ENCODE results near the gene SLC8A2. TPM values are rescaled to one million over a fixed set of nuclear protein-coding genes. Genes with fewer than 3 reads are reported as not detected.
"Not testable (repeated sequence)": the region's sequence is repeated elsewhere in the genome, so short reads cannot be mapped to it uniquely, and the experiment has no call there.

SLC8A2 gene
- total and polyA plus RNA-seq, 2 experiments from 2014 or later, result 0.99 to 3.7 TPM

GRCh38 chr19:47489072-47489914 is 17.6 kb upstream of the SLC8A2 start:
- no peak for TF ChIP-seq CTCF (IDR thresholded peaks at IDR 0.05; ENCODE audit: low read depth, low read length)
- Histone ChIP-seq H3K36me3 (peaks cover 2% of the 10 kb centered on the region), H3K4me3 (no peak overlapping the region), H3K27ac (no peak overlapping the region), H3K4me1 (ENCODE audit: low read depth) (no peaks in the 10 kb centered on the region), H3K9me3 (ENCODE audit: low read depth) (no peaks in the 10 kb centered on the region), H3K27me3 (no peaks in the 10 kb centered on the region)
- no peak for DNase-seq (ENCODE audit: low read depth in 1 of 2, low spot score in 1 of 2)

GRCh38 chr19:47487551-47488515 is 16.1 kb upstream of the SLC8A2 start:
- no peak for DNase-seq (ENCODE audit: low read depth in 1 of 2, low spot score in 1 of 2)
- H3K4me1 ChIP-seq (ENCODE audit: low read depth), result no peaks in the 10 kb centered on the region
- H3K36me3 ChIP-seq, result peaks cover 2% of the 10 kb centered on the region
- H3K27me3 ChIP-seq, result no peaks in the 10 kb centered on the region
- no peak overlapping the region for H3K4me3 ChIP-seq
- no peak for TF ChIP-seq CTCF (IDR thresholded peaks at IDR 0.05; ENCODE audit: low read depth, low read length)
- no peaks in the 10 kb centered on the region for H3K9me3 ChIP-seq (ENCODE audit: low read depth)
- no peak overlapping the region for H3K27ac ChIP-seq

- no peaks in the 10 kb centered on the region for H3K9me3 ChIP-seq (ENCODE audit: low read depth)
- no peaks in the 10 kb centered on the region for H3K27me3 ChIP-seq
- no peaks in the 10 kb centered on the region for H3K4me1 ChIP-seq (ENCODE audit: low read depth)
- no peak overlapping the region for H3K4me3 ChIP-seq
- H3K27ac ChIP-seq, result peak overlapping the region; percentile 35
- TF ChIP-seq CTCF (IDR thresholded peaks at IDR 0.05; ENCODE audit: low read depth, low read length), result no peak
- H3K36me3 ChIP-seq, result peaks cover 2% of the 10 kb centered on the region
- no peak for DNase-seq (ENCODE audit: low read depth in 1 of 2, low spot score in 1 of 2)
Measured at GRCh38 chr19:47486900-47487299, 15.2 kb upstream of the SLC8A2 start.

- DNase-seq (ENCODE audit: low read depth in 1 of 2, low spot score in 1 of 2); H3K4me3 ChIP-seq; H3K4me1 ChIP-seq (ENCODE audit: low read depth); H3K27me3 ChIP-seq; H3K36me3 ChIP-seq; H3K9me3 ChIP-seq (ENCODE audit: low read depth): not testable (repeated sequence)
- H3K27ac ChIP-seq, result peak overlapping the region; percentile 35
Measured at GRCh38 chr19:47486220-47486619, 14.5 kb upstream of the SLC8A2 start.

GRCh38 chr19:47485210-47485609 is 13.5 kb upstream of the SLC8A2 start:
- no peaks in the 10 kb centered on the region for H3K27me3 ChIP-seq
- H3K9me3 ChIP-seq (ENCODE audit: low read depth), result no peaks in the 10 kb centered on the region
- peaks cover 2% of the 10 kb centered on the region for H3K36me3 ChIP-seq
- no peak overlapping the region for H3K4me3 ChIP-seq
- no peak for DNase-seq (ENCODE audit: low read depth in 1 of 2, low spot score in 1 of 2)
- no peaks in the 10 kb centered on the region for H3K4me1 ChIP-seq (ENCODE audit: low read depth)
- H3K27ac ChIP-seq, result peak overlapping the region; percentile 10
- no peak for TF ChIP-seq CTCF (IDR thresholded peaks at IDR 0.05; ENCODE audit: low read depth, low read length)

All from cardiac muscle cell (in vitro differentiated cells and primary cell).